ENCODE data around the gene FXYD3.

Gene FXYD3

GRCh38 chr19:35115177-35115951 lies at the start of gene FXYD3:
Gene FXYD3 (plus strand): TSS chr19:35115823. CDS start chr19:35119377, 3,554 bp downstream.
- Histone ChIP-seq H3K4me3 (peak within 1 kb of the TSS in 4 of 10 experiments; percentile 14 to 51 (median 28); a peak in 5 of 20 replicates), H3K27ac (no peak within 1 kb of the TSS), H3K4me1 (peaks cover 22 to 44% (median 37%) of the 10 kb centered on the region in 10 experiments), H3K4me2 (peak within 1 kb of the TSS; percentile 43 to 90 (median 70)), H3K36me3 (no peaks in the 10 kb centered on the region), H3K9ac (peak within 1 kb of the TSS in 6 of 11 experiments; percentile 13 to 47 (median 26); a peak in 4 of 22 replicates), H4K20me1 (no peaks in the 10 kb centered on the region), H3K27me3 (no peaks in the 10 kb centered on the region), H3K9me3 (replicated peaks in 1 of 11) (no peaks in the 10 kb centered on the region)
- no peak for TF ChIP-seq Cebpa-rat (IDR thresholded peaks at IDR 0.05)

GRCh38 chr19:35066121-35066520 lies 49.5 kb upstream of the FXYD3 start:
- peak overlapping the region in 9 of 11 experiments; percentile 36 to 77 (median 62); a peak in 17 of 22 replicates for H3K27ac ChIP-seq
- peaks cover 5 to 15% (median 9%) of the 10 kb centered on the region in 11 experiments; a peak in 20 of 22 replicates for H3K9me3 ChIP-seq (replicated peaks in 1 of 11)
- H3K4me2 ChIP-seq = peak overlapping the region in 4 of 11 experiments; percentile 10 to 50 (median 28); a peak in 5 of 22 replicates
- peaks cover 0 to 35% (median 12%) of the 10 kb centered on the region in 10 experiments; a peak in 11 of 20 replicates for H3K4me1 ChIP-seq
- H4K20me1 ChIP-seq = no peaks in the 10 kb centered on the region
- peak overlapping the region in 7 of 11 experiments; percentile 4 to 40 (median 15); a peak in 6 of 22 replicates for H3K9ac ChIP-seq
- H3K27me3 ChIP-seq = no peaks in the 10 kb centered on the region
- no peak for TF ChIP-seq Cebpa-rat (IDR thresholded peaks at IDR 0.05)
- no peak overlapping the region for H3K4me3 ChIP-seq
- no peaks in the 10 kb centered on the region for H3K36me3 ChIP-seq

GRCh38 chr19:35066691-35067563 lies 48.7 kb upstream of the FXYD3 start:
- H3K27ac ChIP-seq = peak overlapping the region in 10 of 11 experiments; percentile 20 to 77 (median 62); a peak in 17 of 22 replicates
- H3K4me2 ChIP-seq = peak overlapping the region in 10 of 11 experiments; percentile 13 to 63 (median 34); a peak in 14 of 22 replicates
- peak overlapping the region in 1 of 10 experiments; percentile 4; a peak in 3 of 20 replicates for H3K4me3 ChIP-seq
- TF ChIP-seq Cebpa-rat (IDR thresholded peaks at IDR 0.05) = peak in 3 of 11 experiments; percentile 11 to 45 (median 32); a peak in 3 of 22 replicates
- peaks cover 5 to 15% (median 9%) of the 10 kb centered on the region in 11 experiments; a peak in 20 of 22 replicates for H3K9me3 ChIP-seq (replicated peaks in 1 of 11)
- H3K27me3 ChIP-seq = no peaks in the 10 kb centered on the region
- no peaks in the 10 kb centered on the region for H4K20me1 ChIP-seq
- no peaks in the 10 kb centered on the region for H3K36me3 ChIP-seq
- H3K9ac ChIP-seq = peak overlapping the region in 7 of 11 experiments; percentile 19 to 49 (median 29); a peak in 7 of 22 replicates
- H3K4me1 ChIP-seq = peaks cover 0 to 35% (median 12%) of the 10 kb centered on the region in 10 experiments; a peak in 12 of 20 replicates

- Histone ChIP-seq H3K4me1 (peaks cover 0 to 52% (median 22%) of the 10 kb centered on the region in 10 experiments; a peak in 17 of 20 replicates), H3K9ac (no peak overlapping the region), H3K4me3 (no peak overlapping the region), H3K36me3 (no peaks in the 10 kb centered on the region), H3K4me2 (0 out of 22 replicates have a peak overlapping the region, but pooled peaks of 1 of the 11 experiments have one; percentile 0), H4K20me1 (no peaks in the 10 kb centered on the region), H3K27ac (no peak overlapping the region), H3K27me3 (peaks cover 0 to 11% (median 0%) of the 10 kb centered on the region in 11 experiments; a peak in 4 of 22 replicates), H3K9me3 (replicated peaks in 1 of 11) (peaks cover 5 to 15% (median 9%) of the 10 kb centered on the region in 11 experiments; a peak in 20 of 22 replicates)
- no peak for TF ChIP-seq Cebpa-rat (IDR thresholded peaks at IDR 0.05)
Measured at GRCh38 chr19:35068941-35069634, 46.5 kb upstream of the FXYD3 start.

GRCh38 chr19:35069696-35070095 lies 45.9 kb upstream of the FXYD3 start:
- TF ChIP-seq Cebpa-rat (IDR thresholded peaks at IDR 0.05) = no peak
- peaks cover 0 to 58% (median 28%) of the 10 kb centered on the region in 10 experiments; a peak in 17 of 20 replicates for H3K4me1 ChIP-seq
- peaks cover 0 to 17% (median 0%) of the 10 kb centered on the region in 11 experiments; a peak in 6 of 22 replicates for H3K27me3 ChIP-seq
- peaks cover 5 to 15% (median 9%) of the 10 kb centered on the region in 11 experiments; a peak in 20 of 22 replicates for H3K9me3 ChIP-seq (replicated peaks in 1 of 11)
- 0 out of 22 replicates have a peak overlapping the region, but pooled peaks of 1 of the 11 experiments have one; percentile 0 for H3K4me2 ChIP-seq
- no peaks in the 10 kb centered on the region for H3K36me3 ChIP-seq
- no peaks in the 10 kb centered on the region for H4K20me1 ChIP-seq
- no peak overlapping the region for H3K9ac ChIP-seq
- H3K27ac ChIP-seq = no peak overlapping the region
- H3K4me3 ChIP-seq = no peak overlapping the region

- Histone ChIP-seq H4K20me1 (no peaks in the 10 kb centered on the region), H3K27ac (no peak overlapping the region), H3K9me3 (replicated peaks in 1 of 11) (peaks cover 5 to 15% (median 9%) of the 10 kb centered on the region in 11 experiments; a peak in 20 of 22 replicates), H3K4me2 (no peak overlapping the region), H3K4me1 (peaks cover 0 to 66% (median 35%) of the 10 kb centered on the region in 10 experiments; a peak in 17 of 20 replicates), H3K36me3 (no peaks in the 10 kb centered on the region), H3K4me3 (no peak overlapping the region), H3K9ac (no peak overlapping the region), H3K27me3 (peaks cover 0 to 25% (median 0%) of the 10 kb centered on the region in 11 experiments; a peak in 8 of 22 replicates)
- no peak for TF ChIP-seq Cebpa-rat (IDR thresholded peaks at IDR 0.05)
Measured at GRCh38 chr19:35070471-35070870, 45.2 kb upstream of the FXYD3 start.

- peak overlapping the region in 2 of 11 experiments; percentile 8 to 31; a peak in 1 of 22 replicates for H3K9ac ChIP-seq
- H3K9me3 ChIP-seq (replicated peaks in 1 of 11) = peaks cover 5 to 10% (median 8%) of the 10 kb centered on the region in 11 experiments; a peak in 20 of 22 replicates
- TF ChIP-seq Cebpa-rat (IDR thresholded peaks at IDR 0.05) = no peak
- H3K4me2 ChIP-seq = peak overlapping the region in 8 of 11 experiments; percentile 56 to 98 (median 89); a peak in 15 of 22 replicates
- no peak overlapping the region for H3K27ac ChIP-seq
- no peaks in the 10 kb centered on the region for H3K36me3 ChIP-seq
- H3K4me1 ChIP-seq = peaks cover 0 to 75% (median 52%) of the 10 kb centered on the region in 10 experiments; a peak in 18 of 20 replicates
- peaks cover 0 to 43% (median 0%) of the 10 kb centered on the region in 11 experiments; a peak in 8 of 22 replicates for H3K27me3 ChIP-seq
- no peak overlapping the region for H3K4me3 ChIP-seq
- no peaks in the 10 kb centered on the region for H4K20me1 ChIP-seq
Measured at GRCh38 chr19:35073516-35073915, 42.1 kb upstream of the FXYD3 start.

All from BLaER1 treated with 17β-estradiol and CSF1 and Interleukin-3, amounts not matched to agents 10 nM and 100 nM (cell line).